Measurements from ENCODE around the gene POC1A.
"Not testable (repeated sequence)": the region's sequence is repeated elsewhere in the genome, so short reads cannot be mapped to it uniquely, and the experiment has no call there.

Gene POC1A

DNA sequence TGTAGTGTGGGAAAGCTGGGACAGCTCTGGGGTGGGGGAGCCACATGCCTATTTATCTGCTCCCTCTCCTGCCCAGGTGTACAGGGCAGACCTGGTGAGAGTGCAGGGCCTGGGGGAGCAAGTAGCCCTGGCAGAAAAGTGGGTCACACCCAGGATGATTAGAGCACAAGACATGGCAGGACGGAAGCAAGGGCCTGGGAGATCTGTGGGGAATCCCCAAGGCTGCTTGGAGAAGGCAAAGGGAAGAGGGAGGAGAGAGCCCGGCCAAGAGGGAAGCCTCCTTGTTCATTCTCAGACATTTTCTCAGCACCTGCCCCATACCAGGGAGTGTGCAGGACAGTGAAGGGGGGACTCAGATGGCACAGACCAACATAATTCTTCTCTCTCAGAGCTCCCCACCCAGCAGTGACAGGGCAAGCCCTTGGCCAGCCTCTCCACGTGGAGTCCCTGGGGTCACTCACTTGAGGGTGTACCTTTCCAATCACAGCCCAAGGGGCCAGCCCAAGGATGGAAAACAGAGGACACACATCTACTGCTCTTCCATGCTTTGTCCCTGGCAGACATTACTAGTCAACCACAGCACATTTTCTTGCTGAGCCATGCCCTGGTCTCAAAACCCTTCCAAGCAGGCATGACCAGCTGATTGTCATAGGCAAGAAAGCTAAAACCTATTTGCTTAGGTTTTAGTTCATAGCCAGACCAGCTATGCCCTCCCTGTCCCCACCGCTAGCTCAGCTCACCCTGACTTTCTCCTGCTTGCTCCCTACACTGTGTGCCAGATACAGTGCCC, 92.9 kb downstream of the POC1A start:
- no peak for DNase-seq

DNA sequence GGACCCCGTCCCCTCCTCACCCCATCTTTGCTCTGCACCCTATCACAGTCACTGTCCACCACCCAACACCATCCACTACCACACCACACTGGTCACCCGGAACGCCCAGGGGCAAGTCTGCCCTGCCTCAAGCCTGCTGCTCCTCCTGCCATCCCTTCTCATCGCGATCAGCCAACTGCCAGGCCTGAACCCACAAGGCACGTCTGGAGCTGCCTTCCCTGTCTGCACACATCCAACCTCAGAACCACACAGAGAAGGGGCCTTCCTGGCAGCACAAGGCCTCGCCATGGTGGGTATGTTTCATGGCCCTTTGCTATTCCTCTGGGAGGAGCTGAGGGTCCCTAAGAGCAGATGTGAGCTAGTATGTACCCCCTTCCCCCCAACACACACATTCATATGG, 94.4 kb downstream of the POC1A start:
- DNase-seq = no peak

DNA sequence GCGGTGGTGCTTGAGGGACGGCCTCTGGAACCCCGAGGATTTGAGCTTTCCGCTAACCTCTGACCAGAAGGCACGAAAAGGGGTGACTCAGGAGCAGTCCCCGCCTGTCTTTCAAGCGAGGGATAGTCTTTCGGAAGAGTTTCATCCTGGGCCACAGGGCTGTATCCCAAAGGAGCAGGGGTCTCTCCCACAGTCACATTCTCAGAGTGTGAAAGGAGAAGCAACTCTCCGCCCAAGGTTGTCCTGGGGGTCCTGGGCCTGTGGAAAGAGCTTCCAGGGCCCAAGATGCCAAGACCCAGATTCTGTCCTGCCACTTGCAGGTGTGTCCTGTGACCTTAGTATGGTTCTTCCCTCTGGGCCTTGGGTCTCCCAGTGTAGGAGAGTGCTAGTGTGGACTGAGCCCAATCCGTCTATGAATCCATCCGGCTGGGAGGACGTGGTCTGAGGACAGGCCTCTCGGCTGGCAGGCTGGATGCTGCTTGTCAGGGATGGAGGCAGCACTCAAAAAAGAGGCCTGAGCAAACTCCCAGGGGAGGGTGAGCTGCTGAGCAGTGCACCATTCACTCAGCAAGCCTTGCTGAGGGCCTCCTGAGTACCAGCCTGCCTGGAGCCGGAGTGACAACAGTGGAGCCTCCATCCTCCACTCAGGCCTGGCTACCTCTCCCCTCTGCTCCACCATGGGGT, 96.3 kb downstream of the POC1A start:
- DNase-seq = no peak

DNA sequence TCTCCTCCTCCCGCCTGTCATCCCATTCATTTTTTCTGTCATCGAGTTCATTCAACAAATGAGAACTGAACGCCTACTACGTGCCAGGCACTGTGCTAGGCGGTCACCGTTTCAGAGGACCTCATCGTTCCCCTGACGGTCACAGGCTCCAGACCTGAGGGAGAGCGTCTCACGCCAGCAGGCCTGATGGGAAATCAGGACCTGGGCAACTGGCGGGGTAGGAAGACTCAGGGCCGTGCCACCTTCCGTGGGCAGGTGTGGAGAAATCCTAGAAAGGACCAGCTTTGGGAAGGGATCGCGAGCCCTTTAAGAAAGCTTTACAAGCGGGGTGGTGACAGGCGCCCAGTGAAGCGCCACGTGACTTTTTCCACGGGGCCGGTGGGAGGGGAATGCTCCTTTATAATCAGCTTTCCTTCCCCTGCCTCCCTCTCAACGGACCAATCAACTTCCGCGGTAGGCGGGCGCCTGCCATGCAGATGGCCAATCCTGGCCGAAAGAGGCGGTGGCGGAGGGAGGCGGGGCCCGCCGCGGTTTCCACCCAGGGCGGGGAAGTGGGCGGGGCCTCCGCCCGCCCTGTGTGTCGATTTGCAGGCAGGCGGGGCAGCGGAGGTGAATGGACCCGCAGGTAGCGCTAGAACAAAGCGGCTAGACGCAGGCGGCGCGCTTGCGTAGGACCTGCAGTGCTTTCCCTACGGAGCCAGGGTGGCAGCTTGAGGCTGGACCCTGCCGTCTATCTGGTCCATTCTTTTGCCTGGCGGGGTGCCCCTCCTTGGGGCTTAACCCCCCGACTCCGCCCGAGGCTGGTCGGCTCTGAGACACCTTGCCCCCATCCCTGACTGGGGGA, 97.0 kb downstream of the POC1A start:
- DNase-seq = peak; percentile 99

DNA sequence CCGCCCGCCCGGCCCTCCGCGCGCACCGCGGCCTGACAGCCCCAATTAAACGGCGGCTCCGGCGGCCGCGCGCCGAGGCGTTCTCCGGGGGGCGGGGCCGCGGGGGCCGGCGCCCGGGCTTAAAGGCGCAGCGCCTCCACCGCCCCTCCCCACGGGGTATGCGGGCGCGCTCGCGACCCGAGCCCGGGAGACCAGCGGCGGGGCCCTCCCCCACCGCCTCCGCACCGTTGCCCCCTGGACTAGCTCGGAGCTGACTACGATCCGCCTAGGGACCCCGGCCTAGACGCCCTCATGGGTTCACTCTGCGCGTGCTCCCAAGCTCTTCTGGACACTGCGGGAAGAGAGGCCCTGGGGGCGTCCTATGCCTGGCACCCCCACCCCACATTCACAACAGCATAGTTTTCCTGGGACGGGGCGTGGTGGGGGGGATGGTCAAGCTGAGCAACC, 97.7 kb downstream of the POC1A start, which contains the start of gene DUSP7:
Gene DUSP7 (minus strand): TSS at position 51 of the 447 bp plus-strand sequence. CDS start 205 bp downstream, outside the sequence.
- DNase-seq = peak; percentile 77

DNA sequence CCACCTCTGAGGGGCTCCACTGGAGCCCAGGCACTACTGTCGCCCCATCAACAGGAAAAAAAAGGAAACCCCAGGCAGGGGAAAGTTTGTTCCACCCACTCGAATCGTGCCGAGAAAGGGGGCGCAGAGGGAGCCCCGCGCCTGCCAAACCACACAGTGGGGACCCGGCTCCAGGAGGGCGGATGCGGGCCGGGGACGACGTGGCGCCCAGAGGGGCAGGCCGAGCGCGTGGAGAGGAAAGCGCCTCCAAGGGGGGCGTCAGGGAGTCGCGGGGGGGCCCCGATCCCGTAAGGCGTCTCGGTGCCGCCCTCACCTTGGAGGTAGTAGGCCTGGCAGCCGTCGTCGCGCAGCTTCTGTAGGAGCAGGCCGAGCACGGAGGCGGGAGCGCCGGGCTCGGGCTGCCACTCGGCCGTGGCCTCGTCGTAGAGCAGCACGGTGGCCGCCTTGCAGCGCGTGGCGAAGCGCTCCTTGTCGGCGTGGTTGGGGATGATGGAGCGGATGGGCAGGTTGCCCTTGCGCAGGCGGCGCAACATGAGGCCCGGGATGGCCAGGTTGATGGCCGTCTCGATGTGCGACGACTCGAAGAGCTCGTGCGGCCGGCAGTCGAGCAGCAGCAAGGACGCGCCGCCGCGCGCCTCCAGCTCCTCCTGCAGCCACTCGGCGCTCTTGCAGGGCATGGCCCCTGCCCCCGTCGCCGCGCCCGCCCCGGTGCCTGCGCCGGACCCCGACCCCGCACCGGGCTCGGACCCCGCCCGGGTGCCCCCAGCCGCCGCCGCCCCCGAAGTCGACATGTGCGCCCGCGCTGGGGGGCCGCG, 98.5 kb downstream of the POC1A start:
- peak; percentile 59 for DNase-seq

DNA sequence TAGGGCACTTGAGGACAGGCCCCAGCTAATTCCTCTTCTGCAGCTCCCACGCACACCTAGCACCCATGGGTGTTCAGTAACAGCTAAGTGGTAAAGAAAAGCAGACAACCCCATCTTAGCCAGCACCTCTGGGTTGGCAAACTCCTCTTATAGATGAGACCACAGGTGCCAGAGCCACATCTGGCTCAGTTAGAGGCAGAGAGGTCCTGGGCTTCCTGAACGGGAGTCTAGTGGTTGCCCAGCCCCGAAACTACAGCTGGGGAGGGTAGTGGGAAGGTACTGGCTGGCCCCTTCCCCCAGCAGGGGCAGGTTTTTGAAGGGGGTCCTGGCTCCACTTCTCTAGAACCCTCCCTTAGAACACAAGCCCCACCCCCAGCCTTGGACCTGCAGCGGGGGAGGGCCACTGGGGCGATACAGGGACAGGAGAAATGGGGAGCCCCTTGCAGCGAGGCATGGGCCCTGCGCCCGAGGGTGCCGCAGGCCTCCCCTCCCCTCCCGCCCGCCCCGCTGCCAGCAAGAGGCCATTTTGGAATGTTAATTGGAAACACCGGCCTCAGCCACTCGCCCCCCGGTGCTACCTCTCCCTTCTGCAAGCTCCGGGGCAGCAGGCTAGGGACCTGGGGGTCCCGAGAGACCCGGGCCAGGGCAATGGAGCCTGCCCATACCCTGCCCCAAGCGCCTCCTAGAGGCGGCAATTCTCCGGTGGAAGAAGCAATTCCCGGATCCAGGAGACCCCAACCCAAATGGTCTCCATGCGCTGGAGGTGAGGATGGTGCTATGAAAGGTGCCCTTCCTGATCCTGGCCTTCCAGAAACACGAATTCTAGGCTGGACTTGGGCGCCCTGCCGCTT, 99.3 kb downstream of the POC1A start:
- DNase-seq = peak; percentile 47

DNA sequence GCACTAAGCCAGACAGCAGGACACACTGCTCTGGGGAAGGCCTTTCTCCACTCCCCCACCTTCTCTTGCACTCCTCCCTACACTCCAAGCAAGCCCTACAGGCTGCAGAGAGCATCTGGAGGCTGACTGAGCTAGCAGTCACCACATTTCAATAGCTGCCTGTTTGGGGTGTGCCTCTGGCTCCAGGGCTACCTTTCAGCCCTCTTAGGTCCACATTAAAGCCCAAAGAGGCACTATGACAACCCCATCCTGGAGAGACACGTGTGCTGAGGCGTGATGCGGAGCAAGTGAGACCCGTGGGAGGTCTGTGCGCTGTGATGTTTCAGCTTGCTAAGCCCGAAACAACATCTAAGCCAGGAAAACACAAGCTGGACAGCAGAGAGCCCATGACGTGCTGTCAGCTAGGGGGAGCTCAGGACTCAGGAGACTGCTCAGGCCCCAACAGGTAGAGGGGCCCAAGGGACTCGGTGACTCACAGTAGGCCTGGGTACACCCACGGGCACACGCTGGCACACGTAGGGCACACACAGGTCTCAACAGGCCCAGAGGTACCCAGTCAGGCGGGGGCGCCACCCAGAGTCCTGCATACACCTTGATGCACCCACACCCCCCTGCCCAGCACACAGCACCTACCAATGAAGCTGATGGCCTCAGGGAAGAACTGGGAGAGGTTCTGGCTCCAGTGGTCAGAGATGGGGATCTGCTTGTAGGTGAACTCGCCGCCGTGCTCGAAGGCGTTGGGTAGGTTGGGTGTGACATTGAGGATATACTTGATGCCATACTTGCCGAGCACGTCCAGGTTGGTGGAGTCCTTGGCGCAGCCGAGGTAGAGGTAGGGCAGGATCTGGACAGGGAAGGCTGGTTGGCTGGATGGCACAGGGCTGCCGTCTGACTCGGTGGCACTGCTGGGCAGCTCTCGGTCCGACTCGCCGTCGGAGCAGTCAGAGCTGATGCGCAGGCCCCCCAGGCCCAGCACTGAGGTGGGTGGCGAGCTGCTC, 100.6 kb downstream of the POC1A start:
- DNase-seq = no peak

DNA sequence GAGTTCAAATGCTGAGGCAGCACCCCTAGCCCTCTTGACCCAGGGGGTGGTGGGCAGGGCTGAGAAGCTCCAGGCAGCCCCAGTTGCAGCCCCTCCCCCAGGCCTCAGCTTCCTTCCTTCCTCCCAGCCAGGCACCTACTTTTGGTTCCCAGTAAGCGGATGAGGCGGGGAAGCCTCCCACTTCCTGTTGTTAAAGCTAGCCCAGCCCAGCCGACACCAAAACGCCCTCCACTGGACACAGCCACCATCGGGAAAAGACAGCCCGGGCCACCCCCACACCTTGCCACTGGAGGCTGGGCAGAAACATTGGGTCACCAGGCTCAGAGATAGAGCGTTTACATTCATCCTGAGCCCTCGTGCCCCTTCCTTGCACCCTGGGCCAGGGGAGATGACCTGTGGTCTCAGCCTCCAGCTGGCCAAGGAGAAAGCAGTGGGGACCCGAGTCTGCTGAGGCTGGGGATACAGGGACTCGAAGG, 101.4 kb downstream of the POC1A start:
- peak; percentile 81 for DNase-seq

DNA sequence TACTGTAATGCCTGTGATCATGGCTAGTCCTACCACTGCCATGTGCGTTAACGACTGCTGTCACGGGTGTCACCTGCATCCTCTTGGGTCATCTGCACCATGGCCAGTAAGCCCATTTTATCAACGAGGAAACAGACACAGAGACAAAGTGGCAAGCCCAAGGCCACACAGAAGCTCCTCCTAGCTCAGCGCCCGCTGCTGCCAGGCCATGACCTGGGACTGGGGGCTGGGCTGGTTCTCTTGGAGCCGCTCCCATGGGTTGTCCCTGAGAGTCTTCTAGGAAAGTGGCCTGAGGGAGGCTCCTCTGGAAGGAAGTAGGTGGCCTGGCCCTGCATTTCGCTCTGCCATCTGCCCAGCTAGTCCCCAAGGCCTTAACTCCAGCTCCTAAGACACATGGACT, 102.8 kb downstream of the POC1A start:
- no peak for DNase-seq

DNA sequence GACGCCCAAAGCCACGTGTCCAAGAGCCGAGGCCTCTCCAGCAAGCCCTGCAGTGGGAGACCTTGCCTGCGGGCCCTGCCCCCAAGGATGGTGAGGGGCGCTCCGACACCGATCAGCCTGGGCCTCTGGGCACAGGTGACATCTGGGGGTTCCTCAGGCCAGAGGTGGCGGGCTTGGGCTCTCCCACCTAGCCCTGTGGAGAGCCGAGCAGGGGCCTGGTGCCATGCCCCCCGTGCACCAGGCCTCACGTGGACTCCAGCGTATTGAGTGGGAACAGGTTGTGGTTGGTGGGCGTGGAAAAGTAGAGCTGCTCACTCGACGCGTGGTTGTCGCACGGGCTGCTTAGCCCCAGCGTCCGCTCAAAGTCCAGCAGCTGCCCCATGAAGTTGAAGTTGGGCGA, 103.7 kb downstream of the POC1A start:
- no peak for DNase-seq

DNA sequence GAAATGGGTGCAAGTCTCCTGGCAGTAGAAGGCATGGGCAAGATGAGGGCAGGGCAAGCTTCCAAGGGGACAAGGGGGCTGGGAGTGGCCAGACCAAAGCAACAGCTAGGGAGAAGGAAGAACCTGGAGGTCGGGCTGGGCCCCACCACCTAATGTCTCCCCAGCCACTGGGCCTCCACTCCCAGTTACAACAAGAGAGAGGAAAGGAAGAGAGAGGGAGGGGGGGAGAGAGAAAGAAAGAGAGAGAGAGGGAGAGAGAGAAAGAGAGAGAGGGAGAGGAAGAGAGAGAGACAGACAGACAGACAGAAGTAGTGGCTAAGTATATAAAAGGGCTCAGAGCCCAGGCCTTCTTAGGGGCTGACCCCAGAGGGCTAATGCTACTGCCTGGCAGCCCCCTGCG, 104.7 kb downstream of the POC1A start:
- DNase-seq = no peak

DNA sequence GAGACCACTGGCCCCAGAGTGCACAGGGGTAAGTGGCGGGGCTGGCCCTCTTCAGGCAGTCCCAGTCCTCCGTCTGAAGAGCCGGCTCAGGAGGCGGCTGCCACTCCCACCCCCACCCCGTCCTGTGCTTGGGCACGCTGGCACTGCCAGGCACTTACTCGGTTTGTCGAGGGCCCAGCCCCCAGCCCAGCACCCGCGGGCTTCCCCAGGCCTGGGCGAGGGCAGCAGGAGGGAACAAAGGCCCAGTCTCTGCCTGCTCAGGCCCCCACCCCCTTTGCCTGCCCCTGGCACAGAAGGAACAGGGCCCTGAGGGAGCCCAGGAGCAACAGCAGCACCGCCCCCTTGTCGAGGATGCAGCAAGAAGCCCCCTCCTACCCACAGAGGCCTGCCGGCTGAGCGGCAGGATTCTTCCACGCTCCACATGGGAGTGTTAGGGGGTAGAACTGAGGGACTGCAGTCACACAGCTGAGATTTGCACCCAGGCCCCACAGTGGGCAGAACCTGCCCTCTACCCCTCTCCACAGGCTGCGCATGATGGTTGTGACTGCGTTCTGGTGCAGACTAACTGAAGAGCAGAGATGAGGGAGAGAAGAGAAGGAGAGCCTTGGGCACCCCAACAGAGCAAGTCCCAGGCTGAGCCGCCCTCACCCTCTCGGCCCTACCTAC, 106.8 kb downstream of the POC1A start:
- DNase-seq = peak; percentile 36

DNA sequence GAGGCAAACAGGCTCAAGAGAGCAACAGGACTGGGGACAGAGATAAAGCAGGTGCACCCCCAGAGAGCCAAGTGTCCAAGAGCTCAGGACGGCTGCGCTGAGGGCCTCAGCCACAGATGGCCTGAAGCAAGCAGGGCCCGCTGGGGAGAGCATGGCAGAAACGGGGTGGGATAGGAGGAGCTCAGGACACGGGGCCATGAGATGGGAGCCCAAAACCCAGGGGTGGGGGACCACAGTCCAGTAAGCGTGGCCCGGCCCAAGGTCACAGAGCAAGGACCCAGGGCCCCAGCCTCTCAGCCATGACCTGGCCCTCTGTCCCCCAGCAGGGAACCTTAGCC, 107.4 kb downstream of the POC1A start:
- no peak for DNase-seq

DNA sequence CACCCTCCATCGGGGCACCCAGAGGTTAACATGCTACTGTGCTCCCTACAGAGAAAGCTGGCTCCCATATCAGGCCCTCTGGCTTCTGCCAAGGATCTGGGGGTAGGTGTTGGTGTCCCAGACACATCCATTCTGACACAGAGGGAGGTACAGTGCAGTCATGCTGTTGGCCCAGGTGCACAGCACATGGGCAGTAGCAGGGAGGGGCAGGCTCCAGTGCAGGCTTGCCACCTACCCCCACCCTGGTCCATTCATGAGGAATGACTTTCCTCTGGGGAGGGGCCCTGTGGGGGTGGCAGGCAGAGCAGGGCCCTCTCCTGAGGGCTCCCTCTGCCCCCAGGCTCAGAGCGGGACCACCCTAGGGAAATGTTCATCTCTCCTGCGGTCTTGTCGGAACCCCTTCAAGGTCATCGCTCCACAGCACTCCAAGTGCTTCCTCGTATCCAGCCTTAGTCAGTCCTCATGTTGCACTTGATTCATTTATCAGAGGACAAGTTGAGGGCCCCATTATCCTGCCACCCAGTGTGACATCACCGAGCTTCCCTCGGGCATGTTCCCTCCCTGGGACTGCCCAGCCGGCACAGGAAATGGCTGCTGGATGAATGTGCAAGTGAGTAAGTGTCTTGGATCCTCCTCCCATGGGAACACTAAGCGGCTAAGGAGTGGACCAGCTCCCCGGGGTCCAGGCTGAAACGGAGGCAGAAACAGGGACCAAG, 107.9 kb downstream of the POC1A start:
- DNase-seq = peak; percentile 99

DNA sequence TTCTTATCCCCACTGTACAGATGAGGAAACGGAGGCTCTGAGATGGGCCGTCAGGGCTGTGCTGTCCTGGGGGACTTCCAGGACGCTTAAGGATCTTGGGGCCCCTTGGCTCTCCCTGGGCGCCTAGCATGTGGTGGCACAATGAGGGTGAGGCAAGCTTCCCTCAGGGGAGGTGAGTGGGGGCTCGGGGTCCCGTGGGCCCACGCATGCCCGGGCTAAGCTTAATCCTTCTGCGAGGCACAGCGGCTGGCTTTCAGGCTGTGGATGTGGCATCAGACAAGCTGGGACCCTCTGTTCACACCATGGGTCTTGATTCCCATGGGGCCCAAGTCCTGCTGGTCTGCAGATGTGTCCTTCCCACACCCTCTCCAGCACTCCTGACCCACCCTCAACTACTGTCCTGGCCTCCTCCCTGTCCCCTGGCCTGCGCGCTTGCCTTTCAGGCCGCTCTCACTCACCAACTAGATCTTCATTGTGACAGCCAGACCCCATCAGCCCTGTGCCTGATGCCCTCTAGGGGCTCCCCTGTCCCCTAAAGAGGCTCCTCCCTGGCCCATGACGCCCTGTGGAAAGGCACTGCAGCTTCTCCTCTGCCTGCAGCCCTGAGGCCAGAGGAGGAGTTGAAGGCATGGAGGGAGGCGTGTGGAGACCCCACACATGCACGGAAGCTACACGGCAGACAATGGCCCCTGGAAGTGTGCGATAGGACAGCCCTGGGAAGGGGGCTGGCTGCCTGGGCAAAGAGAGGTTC, 109.2 kb downstream of the POC1A start:
- no peak for DNase-seq

DNA sequence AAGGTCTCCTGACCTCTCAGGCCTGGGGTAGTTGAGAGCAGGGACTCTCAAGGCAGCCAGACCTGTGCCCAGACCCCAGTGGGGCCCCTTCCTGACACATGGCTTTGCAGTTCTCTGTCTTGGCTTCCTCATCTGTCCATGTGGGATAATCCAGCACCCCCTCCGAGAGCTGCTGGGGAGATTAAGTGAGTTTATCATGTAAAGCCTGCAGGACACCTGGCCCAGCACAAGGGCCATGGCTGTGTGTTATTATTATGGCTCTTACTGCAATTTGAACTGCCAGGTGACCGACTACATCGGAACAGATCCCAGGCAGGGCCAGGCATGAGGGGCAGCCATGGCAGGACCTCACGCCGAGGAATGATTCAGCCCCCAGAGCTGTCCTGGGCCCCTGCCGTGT, 110.5 kb downstream of the POC1A start:
- no peak for DNase-seq

DNA sequence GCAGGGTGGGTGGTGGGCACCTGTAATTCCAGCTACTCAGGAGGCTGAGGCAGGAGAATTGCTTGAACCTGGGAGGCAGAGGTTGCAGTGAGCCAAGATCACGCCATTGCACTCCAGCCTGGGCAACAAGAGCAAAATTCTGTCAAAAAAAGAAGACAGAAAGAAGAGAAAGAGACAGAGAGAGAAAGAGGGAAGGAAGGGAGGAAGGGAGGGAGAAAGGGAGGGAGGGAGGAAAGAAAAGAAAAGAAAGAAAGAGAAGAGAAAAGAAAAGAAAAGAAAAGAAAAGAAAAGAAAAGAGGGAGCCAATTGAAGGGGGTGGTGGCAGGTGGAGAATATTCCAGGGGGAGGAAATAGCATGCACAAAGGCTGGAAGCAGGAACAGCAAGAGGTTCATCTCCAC, 111.2 kb downstream of the POC1A start:
- DNase-seq = not testable (repeated sequence)

Data from fibroblast of skin of right biceps (primary cell).